Left kidney (tissue), 2 donors: Measurements from ENCODE around the gene SPPL2C. TPM values are rescaled to one million over a fixed set of nuclear protein-coding genes. Genes with fewer than 3 reads are reported as not detected.

ENCODE experiments used
- DNase-seq: peaks from one replicate; pipeline ENCODE4 v3.0.0-alpha.2; 2013
- polyA plus RNA-seq: library from polyadenylated mRNA; unstranded; fragments of 120-200 nt; gene quantifications from one replicate; pipeline ENCODE4 v1.2.1, GENCODE V29; 2013; ENCODE audit not compliant: insufficient read length

The SPPL2C gene
- polyA plus RNA-seq, 1 donor: not detected

DNA sequence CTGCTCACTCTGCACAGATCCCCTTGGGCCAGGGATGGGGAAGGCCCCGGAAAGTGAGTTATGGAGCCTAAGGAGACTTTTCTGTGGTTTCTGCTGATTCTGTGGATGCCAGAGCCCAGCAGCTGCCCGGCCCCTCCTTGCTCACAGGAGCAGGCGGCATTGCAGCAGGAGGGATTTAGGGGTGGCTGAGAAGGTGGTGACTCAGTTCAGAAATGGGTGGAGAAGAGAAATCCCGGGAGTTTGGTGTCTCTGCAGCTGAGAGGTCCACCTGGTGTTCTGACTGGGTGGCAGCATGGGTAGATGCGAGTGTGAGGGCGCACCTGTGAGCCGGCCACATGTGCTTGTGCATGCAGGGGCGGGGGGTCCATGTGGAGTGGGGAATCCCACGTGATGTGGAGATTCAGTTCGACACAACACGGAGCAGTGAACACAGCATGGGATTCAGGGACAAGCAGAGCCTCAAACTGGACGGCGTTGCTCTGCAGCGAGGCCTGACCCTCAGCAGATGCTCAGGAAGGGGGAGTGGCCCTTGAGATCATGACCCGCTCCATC is 16.0 kb upstream of the SPPL2C start:
- DNase-seq: no peak

DNA sequence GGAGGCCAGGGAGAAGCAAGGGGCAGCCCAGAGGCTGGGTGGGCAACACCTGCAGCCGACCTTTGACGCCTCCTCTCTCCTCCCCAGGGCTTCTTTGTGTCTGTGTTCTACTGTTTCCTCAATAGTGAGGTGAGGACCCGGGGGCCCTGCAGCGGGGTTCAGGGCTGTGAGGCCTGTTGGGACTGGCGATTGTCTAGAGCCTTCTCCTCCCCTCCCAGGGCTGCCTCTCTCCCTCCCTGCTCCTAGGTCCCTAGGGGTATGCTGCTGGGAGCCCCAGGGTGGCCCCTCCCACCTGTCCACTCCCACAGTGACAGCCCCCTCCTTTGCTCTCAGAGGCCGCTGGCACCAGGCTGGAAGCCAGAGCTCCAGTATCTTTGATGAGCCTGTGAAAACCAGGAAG is 10.8 kb upstream of the SPPL2C start:
- no peak for DNase-seq

DNA sequence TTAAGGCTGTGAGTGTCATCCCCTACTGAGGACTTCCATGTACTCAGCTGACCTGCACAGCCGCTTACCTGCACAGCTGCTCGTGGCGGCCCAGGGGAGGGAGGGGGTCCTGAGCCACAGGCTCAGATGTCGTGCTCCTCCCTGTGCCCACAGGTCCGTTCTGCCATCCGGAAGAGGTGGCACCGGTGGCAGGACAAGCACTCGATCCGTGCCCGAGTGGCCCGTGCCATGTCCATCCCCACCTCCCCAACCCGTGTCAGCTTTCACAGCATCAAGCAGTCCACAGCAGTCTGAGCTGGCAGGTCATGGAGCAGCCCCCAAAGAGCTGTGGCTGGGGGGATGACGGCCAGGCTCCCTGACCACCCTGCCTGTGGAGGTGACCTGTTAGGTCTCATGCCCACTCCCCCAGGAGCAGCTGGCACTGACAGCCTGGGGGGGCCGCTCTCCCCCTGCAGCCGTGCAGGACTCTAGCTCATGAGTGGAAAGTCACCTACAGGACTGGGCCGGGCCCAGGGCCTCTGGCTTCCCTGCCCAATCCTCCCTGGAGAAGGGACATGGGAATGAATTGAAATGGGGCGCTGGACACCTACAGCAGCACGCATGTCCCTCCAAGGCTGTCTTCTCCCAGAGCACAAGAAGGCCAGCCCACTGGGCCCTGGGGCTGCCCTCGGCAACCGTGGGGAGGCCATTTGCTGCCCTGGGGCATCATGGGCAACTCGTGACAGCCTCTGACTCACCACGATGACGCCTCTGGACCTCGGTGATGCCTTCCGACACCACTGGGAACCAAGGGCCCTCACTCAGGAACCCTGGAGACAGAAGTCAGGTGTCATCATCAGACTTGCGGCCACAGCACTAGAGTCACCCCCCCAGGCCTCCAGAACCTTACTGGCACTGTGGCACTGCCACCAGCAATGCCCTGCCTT is 9.9 kb upstream of the SPPL2C start:
- DNase-seq: no peak

DNA sequence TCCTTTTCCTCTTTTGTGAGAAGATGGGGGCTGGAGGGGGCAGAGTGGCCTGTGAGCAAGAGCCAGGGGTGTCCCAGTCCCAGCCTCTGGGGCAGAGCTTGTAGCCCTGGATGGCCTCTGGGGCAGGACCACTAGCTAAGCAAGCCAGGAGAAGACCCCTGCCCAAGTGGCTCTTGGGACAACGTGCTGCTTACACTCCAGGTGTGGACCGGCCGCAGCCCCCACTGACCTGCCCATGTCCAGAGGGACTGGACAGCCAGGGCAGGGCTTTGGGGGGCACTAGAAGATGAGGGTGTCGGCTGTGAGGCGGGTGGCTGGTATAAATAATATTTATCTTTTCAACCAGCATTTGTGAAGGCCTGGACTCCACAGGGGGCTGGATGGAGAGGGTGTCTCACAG is 9.2 kb upstream of the SPPL2C start:
- DNase-seq: no peak

DNA sequence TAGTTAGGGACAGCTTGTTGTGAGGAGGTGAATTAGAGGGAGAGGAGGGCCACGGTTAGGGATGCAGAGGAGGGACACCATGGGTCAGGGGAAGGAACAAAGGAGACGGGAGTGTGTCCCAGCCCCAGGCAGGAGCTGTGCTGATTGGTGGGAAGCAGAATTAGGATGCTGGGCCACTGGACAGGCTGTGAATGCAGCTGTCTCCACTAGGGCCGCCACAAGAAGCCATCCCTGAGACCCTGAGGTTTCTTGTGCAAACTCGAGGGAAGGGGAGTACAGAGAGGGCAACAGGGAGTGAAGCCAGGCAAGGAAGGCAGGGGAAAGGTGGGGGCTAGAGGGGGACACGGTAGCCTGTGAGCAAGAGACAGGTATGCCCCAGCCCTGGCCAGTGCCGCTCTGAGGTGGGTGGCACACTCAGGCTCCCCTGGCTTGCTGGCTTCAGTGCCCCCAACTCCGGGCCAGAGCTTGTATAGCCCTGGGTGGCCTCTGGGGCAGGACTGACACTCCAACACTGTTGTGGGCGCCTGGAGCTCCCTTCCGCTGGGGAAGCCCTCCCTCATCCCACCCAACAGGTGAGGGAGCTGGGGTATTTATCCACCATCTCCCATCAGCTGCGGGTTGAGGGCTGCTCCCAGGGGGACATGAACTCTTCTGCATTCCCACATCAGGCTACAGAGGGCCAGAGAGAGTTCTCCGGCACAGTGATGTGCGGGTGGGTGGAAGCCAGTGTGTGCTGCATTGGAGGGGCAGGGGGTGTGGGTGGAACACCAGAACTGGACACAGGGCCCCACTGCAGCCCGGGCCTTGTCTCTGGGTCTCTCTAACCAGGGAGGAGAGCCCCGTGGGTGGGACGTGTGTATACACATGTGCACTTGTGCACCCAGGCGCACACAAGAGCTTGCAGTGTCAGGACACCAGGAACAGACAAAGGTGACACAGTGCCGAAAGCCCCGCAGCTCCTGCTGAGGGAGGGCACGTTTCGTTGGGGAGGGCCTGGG is 8.3 kb upstream of the SPPL2C start:
- DNase-seq: no peak

DNA sequence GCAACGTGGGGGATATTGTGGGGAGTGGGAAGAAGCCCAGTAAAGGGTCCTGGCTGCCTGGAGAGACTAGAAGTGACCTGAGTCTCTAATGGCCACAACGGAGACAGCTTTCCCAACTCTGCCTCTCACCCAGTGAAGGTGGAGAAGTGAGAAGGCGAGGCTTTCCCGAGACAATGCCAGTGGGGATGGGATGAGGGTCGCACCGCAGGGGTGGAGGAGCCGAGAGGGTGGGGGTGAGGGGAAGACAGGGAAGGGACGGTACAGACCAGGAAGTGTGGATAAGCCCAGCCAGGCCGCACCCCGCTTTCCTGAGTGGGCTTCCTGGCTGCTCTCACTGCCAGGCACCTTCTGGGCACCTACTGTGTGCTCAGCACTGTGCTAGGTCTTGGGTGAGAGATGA is 7.5 kb upstream of the SPPL2C start:
- no peak for DNase-seq

DNA sequence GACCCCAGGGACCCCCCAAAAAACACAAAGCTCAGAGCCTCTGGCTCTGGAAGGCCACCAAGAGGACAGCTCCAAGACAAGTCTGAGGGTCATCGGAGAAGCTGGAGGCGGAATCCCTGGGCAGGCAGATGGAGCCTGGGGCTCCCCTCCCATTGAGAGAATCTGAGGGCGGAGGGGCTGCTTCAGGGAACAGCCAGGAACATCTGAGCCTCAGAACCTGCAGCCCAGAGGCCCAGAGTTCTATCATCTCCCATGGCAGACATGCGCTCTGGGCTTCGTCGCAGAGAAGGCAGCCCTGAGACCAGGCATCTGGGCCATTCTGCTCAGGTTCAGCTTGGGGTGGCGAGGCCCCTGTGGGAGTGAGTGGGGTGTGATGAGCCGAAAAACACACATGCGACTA is 7.1 kb upstream of the SPPL2C start:
- no peak for DNase-seq

DNA sequence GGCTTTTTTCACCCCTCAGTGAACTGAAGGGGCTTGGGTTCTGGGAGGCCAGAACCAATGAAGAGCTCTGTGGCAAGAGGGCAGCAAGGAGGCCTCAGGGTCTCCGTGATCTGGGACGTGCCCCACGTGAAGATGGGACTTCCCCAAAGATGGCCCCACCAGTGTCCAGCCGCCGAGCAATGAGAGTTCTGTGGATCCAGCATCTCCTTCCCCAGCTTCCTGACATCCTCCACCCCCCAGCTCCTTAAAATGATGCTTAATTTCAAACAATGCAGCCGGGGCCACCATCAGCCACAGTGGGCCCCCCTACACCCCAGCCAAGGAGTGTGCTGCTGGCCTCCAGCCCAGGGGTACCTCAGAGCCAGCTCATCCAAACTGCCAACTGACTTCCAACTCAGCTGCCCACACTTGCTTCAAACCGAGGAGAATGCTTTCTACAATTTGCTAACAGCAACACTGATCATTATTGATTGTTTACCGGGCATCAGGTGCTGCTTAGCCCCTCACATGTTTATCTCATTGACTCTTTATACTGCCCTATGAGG is 5.9 kb upstream of the SPPL2C start:
- DNase-seq: no peak

DNA sequence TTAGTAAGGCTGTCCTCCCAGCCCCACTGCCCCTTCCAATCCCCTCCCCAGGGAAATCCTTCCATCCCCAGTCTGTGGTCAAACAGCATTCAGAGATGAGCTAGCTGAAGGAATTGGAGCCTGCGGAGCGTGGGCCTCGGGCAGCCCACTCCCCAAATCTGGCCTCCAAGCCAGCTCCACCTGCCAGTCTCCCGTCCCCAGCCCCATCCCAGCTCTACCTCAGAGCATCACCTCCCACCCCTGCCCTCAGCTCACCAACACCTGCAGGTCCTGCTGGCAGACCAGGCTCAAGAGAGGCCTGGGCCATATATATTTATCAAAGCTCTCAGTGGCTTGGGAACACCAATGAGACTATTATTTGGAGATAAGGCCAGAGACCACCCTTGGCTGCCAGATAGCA is 5.2 kb upstream of the SPPL2C start:
- no peak for DNase-seq

DNA sequence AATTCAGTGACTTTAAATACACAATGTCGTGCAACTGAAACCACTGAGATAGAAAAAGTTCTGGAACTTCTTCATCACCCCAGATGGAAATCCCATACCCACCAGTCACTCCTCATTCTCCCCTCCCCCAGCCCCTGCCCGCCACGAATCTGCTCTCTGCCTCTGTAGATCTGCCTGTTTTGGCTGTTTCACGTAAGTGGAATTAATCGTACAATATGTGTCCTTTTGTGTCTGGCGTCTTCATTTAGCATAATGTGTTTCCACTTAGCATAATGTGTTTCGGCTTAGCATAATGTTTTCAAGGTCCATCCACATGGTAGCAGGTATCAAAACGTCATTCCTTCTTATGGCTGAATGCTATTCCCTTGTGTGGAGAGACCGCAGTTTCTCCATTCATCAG is 3.5 kb upstream of the SPPL2C start:
- DNase-seq: no peak

DNA sequence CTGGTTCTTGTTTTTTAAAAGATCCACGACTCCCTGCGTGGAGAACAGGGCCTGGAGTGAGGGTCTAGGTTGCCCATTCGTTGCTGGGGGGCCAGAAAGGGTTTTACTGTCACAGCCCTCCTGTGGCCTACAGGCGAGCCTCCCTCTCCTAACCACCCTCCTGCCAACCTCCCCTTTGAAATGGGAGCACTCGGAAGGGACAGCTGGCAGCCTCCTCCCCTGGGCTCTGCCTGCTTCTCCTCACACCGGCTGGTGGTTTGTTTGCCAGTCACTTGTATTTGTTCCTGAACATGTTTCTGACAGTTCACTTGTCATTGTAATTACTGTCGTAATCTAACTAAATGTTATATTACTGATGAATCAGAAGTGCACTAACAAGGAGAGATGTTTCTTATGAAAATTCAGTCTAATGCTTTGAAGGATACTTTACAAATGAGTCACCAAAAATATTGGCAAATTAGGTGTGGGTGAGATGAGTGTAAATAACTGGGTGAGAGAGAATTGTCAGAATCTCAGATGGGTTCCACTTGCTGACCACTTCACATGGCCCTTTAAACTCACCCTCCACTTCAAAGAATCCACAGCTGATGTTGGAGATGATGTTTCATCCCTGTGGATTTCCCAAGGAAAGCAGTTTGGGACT is 2.7 kb upstream of the SPPL2C start:
- DNase-seq: no peak

DNA sequence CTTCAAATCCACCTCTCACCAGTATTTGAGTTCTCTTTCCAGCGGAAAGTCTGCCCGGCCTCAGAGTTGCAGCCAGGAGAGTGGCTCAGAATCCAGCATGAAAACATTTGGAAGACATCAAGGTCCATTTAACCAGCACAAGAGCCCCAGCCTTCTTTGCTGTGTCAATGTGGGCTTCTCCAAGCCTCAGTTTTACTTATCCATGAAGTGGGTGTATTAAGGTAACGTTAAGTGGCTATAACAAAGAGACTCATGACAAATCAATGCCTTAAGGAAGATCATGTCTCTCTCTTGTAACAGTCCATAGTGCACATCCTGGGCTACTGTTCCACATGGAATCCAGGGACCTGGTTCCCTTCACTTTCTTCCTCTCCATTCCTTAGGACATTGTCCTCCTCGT is 959 bp upstream of the SPPL2C start:
- DNase-seq: no peak

DNA sequence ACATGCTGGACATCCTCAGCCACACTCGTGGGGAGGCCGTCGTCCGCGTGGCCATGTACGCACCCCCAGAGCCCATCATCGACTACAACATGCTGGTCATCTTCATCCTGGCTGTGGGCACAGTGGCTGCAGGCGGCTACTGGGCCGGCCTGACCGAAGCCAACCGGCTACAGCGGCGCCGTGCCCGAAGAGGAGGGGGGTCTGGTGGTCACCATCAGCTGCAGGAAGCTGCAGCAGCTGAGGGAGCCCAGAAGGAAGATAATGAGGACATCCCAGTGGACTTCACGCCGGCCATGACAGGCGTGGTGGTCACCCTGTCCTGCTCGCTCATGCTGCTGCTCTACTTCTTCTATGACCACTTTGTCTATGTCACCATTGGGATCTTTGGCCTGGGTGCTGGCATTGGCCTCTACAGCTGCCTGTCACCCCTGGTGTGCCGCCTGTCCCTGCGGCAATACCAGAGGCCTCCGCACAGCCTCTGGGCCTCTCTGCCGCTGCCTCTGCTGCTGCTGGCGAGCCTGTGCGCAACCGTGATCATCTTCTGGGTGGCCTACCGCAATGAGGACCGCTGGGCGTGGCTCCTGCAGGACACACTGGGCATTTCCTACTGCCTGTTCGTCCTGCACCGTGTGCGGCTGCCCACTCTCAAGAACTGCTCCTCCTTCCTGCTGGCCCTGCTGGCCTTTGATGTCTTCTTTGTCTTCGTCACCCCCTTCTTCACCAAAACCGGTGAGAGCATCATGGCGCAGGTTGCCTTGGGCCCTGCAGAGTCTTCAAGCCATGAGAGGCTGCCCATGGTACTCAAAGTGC is 900 bp downstream of the SPPL2C start:
- DNase-seq: no peak

DNA sequence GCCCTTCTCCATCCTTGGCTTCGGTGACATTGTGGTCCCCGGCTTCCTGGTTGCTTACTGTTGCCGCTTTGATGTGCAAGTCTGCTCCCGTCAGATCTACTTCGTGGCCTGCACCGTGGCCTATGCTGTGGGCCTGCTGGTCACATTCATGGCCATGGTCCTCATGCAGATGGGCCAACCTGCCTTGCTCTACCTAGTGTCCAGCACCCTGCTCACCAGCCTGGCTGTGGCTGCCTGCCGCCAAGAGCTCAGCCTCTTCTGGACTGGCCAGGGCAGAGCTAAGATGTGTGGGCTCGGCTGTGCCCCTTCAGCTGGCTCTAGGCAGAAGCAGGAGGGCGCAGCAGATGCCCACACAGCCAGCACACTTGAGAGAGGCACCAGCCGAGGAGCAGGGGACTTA is 1.5 kb downstream of the SPPL2C start:
- no peak for DNase-seq

DNA sequence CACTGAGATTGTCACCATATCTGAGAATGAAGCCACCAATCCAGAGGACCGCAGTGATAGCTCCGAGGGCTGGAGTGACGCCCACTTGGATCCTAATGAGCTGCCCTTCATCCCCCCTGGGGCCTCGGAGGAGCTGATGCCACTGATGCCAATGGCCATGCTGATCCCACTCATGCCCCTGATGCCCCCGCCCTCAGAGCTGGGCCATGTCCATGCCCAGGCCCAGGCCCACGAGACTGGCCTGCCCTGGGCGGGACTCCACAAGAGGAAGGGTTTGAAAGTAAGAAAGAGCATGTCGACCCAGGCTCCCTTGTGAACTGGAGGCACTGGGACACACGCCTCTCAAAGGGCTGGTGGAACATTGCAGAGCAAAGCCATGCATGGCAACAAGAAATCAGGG is 2.0 kb downstream of the SPPL2C start:
- no peak for DNase-seq

DNA sequence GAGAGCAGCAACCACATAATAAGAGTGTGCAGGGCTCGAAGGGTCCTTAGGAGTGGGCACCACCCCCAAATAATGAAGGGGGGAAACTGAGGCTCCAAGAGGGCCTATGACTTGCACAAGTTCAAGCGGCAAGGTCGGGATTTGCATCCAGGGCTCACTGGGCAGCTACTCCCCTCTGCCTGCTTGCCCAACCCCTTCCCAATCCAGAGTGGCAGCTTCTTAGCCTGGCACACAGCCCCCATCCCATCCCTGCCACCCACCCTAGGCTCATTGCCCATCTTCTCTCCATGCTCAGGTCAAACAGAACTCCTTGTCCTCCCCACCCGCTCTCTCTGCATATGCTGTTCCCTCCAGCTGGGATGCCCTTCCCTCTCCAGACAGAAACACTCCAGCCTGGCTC is 2.4 kb downstream of the SPPL2C start:
- no peak for DNase-seq

DNA sequence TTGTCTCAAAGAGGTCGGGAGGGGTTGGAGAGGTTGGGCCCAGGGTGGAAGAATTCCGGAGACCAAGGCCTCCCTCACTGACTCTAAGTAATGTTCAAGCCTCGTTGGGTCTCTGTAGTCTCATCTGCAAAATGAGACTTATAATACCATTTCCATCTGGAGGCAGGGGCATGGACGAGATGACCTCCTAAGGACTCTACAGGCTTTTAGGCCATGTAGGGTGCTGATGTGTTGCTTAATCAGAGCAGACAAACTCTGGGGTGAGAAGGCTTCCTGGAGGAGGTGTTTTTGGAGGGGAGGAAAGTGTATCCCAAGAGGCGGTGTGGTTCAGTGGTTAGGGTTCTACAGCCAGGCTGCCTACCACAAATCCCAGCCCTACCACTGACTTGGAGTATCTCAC is 3.1 kb downstream of the SPPL2C start:
- no peak for DNase-seq

DNA sequence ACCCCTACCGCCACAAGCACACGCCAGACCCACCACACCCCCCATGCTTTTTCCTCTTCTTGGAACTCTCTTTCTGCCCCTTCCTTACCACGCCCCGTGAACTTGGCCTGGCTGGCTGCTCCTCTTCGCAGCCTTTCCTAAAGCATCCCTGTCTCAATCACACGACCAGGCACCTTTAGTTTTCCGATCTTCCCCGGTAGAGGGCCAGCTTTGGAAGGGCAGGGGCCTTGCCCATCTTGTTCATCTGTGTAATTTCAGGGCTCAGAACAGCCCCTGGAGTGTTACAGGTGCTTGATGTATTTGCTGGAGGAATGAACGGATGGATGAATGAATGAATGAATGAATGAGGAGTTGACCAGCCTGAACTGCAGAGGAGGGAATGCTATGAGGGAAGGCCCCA is 3.7 kb downstream of the SPPL2C start:
- no peak for DNase-seq

DNA sequence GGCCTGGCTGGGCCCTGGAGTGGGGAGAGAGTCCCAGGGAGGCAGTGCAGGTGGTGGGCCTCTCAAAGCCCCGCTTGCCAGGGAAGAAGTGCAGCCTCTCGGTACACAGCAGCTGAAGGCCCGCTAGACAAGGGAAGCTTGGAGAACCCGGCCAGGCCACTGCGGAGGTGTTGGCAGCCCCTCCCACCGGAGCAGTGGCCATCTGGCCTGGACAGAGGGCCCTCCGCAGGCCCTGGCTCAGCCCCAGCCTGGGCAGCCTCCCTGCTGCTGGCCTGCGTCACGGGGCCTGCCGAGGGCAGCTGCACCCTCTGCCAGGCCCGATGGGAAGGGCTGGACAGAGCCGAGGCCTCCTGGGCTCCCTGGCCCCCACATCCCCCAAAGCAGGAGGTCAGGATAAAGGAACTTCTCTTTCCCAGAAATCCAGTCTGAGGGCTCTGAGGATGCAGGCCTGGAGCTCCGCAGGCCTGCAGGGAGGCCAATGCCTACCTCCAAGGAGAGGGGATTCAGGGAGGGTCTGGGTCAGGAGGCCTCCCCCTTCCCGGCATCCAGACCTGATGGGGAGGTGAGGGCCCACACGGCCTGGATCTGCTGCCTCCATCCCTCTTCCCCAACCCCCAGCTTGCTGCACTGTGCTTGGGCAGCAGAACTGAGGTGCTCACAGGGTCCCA is 4.3 kb downstream of the SPPL2C start:
- DNase-seq: no peak

DNA sequence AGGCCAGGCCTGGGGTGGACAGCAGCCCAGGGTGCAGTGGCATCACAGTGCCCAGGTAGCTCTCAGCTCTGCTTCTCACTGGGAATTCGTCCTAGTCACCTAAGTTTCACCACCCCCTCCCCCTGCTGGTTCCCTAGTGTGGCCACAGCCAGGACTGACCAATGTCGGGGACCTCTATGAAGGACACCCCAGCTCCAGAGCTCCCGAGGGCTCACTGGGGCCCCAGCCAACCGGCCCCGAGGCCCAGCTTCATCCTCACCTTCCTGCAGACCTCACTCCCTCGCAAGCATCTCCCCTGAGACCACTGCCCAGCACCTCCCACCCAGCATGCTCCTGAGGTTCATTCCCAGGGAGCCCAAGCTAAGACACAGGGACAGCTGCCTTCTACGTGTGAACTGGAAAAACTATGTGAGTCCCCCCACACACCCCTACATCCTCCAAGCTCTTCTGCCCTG is 4.9 kb downstream of the SPPL2C start:
- no peak for DNase-seq
